Measurements from ENCODE around the gene FERMT1.

DNA sequence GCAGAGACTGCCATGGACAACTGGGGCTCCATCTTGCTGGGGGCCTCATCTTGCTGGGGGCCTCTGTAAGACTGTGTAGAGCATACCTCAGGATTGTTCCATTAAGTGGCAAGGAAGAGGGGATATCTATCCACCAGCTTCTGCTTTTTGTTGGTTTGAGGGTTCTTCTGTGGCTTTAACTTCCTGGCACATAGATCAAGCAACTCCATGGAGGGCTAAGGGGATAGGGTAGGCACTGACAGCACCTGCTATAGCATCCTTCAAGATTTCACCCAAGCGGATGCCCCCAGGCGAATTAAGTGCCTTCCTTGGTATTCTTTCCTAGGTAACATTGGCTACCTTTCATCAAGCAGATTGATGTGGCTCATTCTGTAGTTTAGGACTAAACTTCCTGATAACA, 65.1 kb downstream of the FERMT1 start:
- TF ChIP-seq POLR2A (IDR thresholded peaks at IDR 0.05) = no peak
- TF ChIP-seq, protein P1, sequence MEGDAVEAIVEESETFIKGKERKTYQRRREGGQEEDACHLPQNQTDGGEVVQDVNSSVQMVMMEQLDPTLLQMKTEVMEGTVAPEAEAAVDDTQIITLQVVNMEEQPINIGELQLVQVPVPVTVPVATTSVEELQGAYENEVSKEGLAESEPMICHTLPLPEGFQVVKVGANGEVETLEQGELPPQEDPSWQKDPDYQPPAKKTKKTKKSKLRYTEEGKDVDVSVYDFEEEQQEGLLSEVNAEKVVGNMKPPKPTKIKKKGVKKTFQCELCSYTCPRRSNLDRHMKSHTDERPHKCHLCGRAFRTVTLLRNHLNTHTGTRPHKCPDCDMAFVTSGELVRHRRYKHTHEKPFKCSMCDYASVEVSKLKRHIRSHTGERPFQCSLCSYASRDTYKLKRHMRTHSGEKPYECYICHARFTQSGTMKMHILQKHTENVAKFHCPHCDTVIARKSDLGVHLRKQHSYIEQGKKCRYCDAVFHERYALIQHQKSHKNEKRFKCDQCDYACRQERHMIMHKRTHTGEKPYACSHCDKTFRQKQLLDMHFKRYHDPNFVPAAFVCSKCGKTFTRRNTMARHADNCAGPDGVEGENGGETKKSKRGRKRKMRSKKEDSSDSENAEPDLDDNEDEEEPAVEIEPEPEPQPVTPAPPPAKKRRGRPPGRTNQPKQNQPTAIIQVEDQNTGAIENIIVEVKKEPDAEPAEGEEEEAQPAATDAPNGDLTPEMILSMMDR (IDR thresholded peaks at IDR 0.05) = no peak
